ENCODE measurements around the gene KRT34. TPM values are rescaled to one million over a fixed set of nuclear protein-coding genes. Genes with fewer than 3 reads are reported as not detected.
"Not testable (repeated sequence)": the region's sequence is repeated elsewhere in the genome, so short reads cannot be mapped to it uniquely, and the experiment has no call there.

KRT34 gene
- total RNA-seq, 1 donor from 2014 or later: 0.74 TPM

GRCh38 chr17:41351177-41351576 lies 30.9 kb downstream of the KRT34 start:
- DNase-seq (ENCODE audit: extremely low spot score in 2 of 2): no peak
- intact Hi-C loops (cut with DNase I): no loop called here
- Histone ChIP-seq H3K4me3 (no peak overlapping the region), H3K4me1 (peaks cover 5% of the 10 kb centered on the region), H3K9me3 (no peaks in the 10 kb centered on the region), H3K27ac (no peak overlapping the region), H3K27me3 (no peaks in the 10 kb centered on the region), H3K36me3 (no peaks in the 10 kb centered on the region)
- TF ChIP-seq CTCF (IDR thresholded peaks at IDR 0.05) (no peak), POLR2AphosphoS5 (IDR thresholded peaks at IDR 0.05; ENCODE audit: insufficient read depth in 1 of 2, low read depth in 1 of 2) (no peak), POLR2A (IDR thresholded peaks at IDR 0.05) (no peak)

GRCh38 chr17:41350381-41350878 lies 31.7 kb downstream of the KRT34 start, which contains the start of gene KRT33A:
TSS of gene KRT33A (minus strand) at chr17:41350828. CDS start at chr17:41350767, 61 bp downstream.
- H3K27me3 ChIP-seq; H3K27ac ChIP-seq; H3K9me3 ChIP-seq; H3K4me1 ChIP-seq; intact Hi-C loops (cut with DNase I); H3K4me3 ChIP-seq; H3K36me3 ChIP-seq; DNase-seq (ENCODE audit: extremely low spot score in 2 of 2): not testable (repeated sequence)

- H3K4me1 ChIP-seq: peaks cover 5% of the 10 kb centered on the region
- no peak overlapping the region for H3K4me3 ChIP-seq
- no peaks in the 10 kb centered on the region for H3K9me3 ChIP-seq
- H3K36me3 ChIP-seq: no peaks in the 10 kb centered on the region
- DNase-seq (ENCODE audit: extremely low spot score in 2 of 2): no peak
- H3K27ac ChIP-seq: no peak overlapping the region
- H3K27me3 ChIP-seq: no peaks in the 10 kb centered on the region
- TF ChIP-seq POLR2AphosphoS5 (IDR thresholded peaks at IDR 0.05; ENCODE audit: insufficient read depth in 1 of 2, low read depth in 1 of 2): peak; percentile 34 to 37
- TF ChIP-seq CTCF (IDR thresholded peaks at IDR 0.05): no peak
- intact Hi-C loops (cut with DNase I): no loop called here
Measured at GRCh38 chr17:41347869-41348760, 34.0 kb downstream of the KRT34 start.

- intact Hi-C loops (cut with DNase I); DNase-seq (ENCODE audit: extremely low spot score in 2 of 2); H3K4me1 ChIP-seq: not testable (repeated sequence)
Measured at GRCh38 chr17:41346421-41346820, 35.7 kb downstream of the KRT34 start.

GRCh38 chr17:41345992-41346391 lies 36.1 kb downstream of the KRT34 start:
- Histone ChIP-seq H3K4me1 (peaks cover 5% of the 10 kb centered on the region), H3K9me3 (no peaks in the 10 kb centered on the region), H3K4me3 (no peak overlapping the region), H3K27ac (no peak overlapping the region), H3K36me3 (no peaks in the 10 kb centered on the region), H3K27me3 (no peaks in the 10 kb centered on the region)
- TF ChIP-seq POLR2AphosphoS5 (IDR thresholded peaks at IDR 0.05; ENCODE audit: insufficient read depth in 1 of 2, low read depth in 1 of 2) (no peak), CTCF (IDR thresholded peaks at IDR 0.05) (no peak), POLR2A (IDR thresholded peaks at IDR 0.05) (no peak)
- no peak for DNase-seq (ENCODE audit: extremely low spot score in 2 of 2)
- intact Hi-C loops (cut with DNase I): no loop called here

More at GRCh38 chr17:41346421-41346820, 35.7 kb downstream of the KRT34 start:
- H3K36me3 ChIP-seq, H3K27me3 ChIP-seq, H3K9me3 ChIP-seq, H3K4me3 ChIP-seq, H3K27ac ChIP-seq: not testable (repeated sequence)

- Histone ChIP-seq H3K4me1 (peaks cover 19% of the 10 kb centered on the region), H3K4me3 (no peak overlapping the region), H3K36me3 (no peaks in the 10 kb centered on the region), H3K27ac (no peak overlapping the region), H3K9me3 (no peaks in the 10 kb centered on the region), H3K27me3 (no peaks in the 10 kb centered on the region)
- no peak for TF ChIP-seq CTCF (IDR thresholded peaks at IDR 0.05)
- TF ChIP-seq POLR2AphosphoS5 (IDR thresholded peaks at IDR 0.05; ENCODE audit: insufficient read depth in 1 of 2, low read depth in 1 of 2): no peak
- no peak for TF ChIP-seq POLR2A (IDR thresholded peaks at IDR 0.05)
- intact Hi-C loops (cut with DNase I): no loop called here
- DNase-seq (ENCODE audit: extremely low spot score in 2 of 2): no peak
Measured at GRCh38 chr17:41343029-41343428, 39.1 kb downstream of the KRT34 start.

Measured in vagina (tissue), 2 donors.